Activated T-helper 1 cell treated with Interleukin-2 at 50 U/mL for 16 hours (primary cell): ENCODE results near the gene RABGAP1L.
"Not testable (repeated sequence)": the region's sequence is repeated elsewhere in the genome, so short reads cannot be mapped to it uniquely, and the experiment has no call there.

Source experiments
- DNase-seq: peaks from one replicate; pipeline ENCODE4 v3.0.0-alpha.2; 2020; ENCODE audit warnings: low read depth

The RABGAP1L gene

DNA sequence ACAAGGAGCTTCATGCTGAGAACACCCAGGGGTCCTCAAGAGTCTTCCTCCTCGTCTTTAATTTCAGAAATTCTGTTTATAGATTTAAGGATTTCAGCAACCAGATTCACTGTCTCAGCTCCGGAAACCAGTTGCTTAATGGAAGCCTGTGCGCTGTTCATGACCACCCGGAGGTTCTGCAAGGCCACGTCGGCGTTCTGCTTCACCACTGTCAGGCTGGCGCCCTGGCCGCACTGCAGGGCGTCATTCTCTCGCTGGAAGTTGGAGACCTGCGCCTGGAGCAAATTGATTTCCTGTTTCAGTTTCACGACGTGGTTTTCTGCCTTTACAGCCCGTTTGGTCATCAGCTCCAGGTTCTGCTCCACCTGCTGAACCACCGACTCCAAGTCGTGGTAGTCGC lies 885.3 kb downstream of the RABGAP1L start:
- DNase-seq, result not testable (repeated sequence)
